ENCODE results near the gene OPA3.

The OPA3 gene

DNA sequence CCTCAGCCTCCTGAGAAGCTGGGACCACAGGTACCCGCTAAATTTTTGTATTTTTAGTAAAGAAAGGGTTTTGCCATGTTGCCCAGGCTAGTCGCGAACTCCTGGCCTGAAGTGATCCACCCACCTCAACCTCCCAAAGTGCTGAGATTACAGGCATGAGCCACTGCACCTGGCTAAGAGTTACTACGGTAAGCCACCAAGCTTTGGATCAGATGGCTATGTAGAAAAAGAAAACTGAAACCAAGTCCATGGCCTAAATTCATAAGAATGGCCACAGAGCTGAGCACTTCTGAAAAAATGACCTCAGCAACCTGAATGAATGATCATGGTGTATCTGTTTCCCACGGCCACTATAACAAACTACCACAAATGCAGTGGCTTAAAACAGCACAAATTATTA is 9.4 kb downstream of the OPA3 start:
- Histone ChIP-seq H3K27me3 (ENCODE audit: control insufficient read depth, insufficient read depth, low read length) (no peaks in the 10 kb centered on the region), H3K36me3 (ENCODE audit: control insufficient read depth, insufficient read depth, low read length) (no peaks in the 10 kb centered on the region), H3K9me3 (ENCODE audit: control insufficient read depth, low read length) (no peaks in the 10 kb centered on the region), H3K4me1 (ENCODE audit: control insufficient read depth, insufficient read depth, low read length) (peaks cover 29% of the 10 kb centered on the region), H3K9ac (ENCODE audit: low read length) (no peak overlapping the region), H3K4me3 (ENCODE audit: low read length) (no peak overlapping the region)

GRCh38 chr19:45574526-45574925 is 10.1 kb downstream of the OPA3 start:
- no peaks in the 10 kb centered on the region for H3K9me3 ChIP-seq (ENCODE audit: control insufficient read depth, low read length)
- H3K36me3 ChIP-seq (ENCODE audit: control insufficient read depth, insufficient read depth, low read length), result no peaks in the 10 kb centered on the region
- no peak overlapping the region for H3K9ac ChIP-seq (ENCODE audit: low read length)
- peaks cover 35% of the 10 kb centered on the region for H3K4me1 ChIP-seq (ENCODE audit: control insufficient read depth, insufficient read depth, low read length)
- no peak overlapping the region for H3K4me3 ChIP-seq (ENCODE audit: low read length)
- no peaks in the 10 kb centered on the region for H3K27me3 ChIP-seq (ENCODE audit: control insufficient read depth, insufficient read depth, low read length)

DNA sequence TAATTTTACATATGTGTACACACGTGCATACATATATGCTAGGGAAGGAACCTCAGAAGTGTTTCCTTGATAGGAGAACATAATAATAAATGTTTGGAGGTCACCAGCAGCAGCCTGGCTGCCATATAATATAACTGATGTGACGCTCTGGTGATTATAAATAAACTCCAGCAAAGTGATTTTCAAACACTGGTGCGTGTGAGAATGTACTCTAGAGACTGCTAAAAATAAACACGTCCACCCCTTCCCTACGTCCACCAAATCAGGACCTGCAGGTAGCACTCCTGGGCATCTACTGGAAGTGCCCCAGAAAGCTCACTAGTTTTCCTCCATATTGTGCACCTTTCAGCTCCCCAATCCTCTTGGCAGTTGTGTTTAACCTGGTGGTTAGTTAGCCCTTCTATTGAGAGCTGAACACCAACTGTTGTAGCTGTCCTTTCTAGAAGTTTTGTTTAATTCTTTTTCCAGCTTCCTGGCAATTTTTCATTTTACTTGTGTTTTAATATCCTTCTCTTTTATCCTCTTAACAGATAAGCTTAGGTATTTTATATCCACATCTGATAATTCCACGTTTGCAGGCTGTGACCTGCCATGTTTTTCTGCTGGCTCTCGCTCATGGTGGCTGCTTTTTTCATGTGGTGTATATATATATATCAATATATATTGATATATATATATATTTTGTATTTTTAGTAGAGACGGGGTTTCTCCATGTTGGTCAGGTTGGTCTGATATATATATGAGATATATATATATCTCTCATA is 13.0 kb downstream of the OPA3 start:
- Histone ChIP-seq H3K9ac (ENCODE audit: low read length) (no peak overlapping the region), H3K4me3 (ENCODE audit: low read length) (no peak overlapping the region), H3K36me3 (ENCODE audit: control insufficient read depth, insufficient read depth, low read length) (no peaks in the 10 kb centered on the region), H3K9me3 (ENCODE audit: control insufficient read depth, low read length) (no peaks in the 10 kb centered on the region), H3K27me3 (ENCODE audit: control insufficient read depth, insufficient read depth, low read length) (no peaks in the 10 kb centered on the region), H3K4me1 (ENCODE audit: control insufficient read depth, insufficient read depth, low read length) (peaks cover 31% of the 10 kb centered on the region)

- Histone ChIP-seq H3K9ac (ENCODE audit: low read length) (peak overlapping the region; percentile 20), H3K4me1 (ENCODE audit: control insufficient read depth, insufficient read depth, low read length) (peaks cover 26% of the 10 kb centered on the region), H3K27me3 (ENCODE audit: control insufficient read depth, insufficient read depth, low read length) (no peaks in the 10 kb centered on the region), H3K9me3 (ENCODE audit: control insufficient read depth, low read length) (no peaks in the 10 kb centered on the region), H3K36me3 (ENCODE audit: control insufficient read depth, insufficient read depth, low read length) (no peaks in the 10 kb centered on the region), H3K4me3 (ENCODE audit: low read length) (no peak overlapping the region)
Observed at GRCh38 chr19:45569619-45570421, 14.8 kb downstream of the OPA3 start.

GRCh38 chr19:45568732-45569131 is 15.9 kb downstream of the OPA3 start:
- H3K36me3 ChIP-seq (ENCODE audit: control insufficient read depth, insufficient read depth, low read length), result no peaks in the 10 kb centered on the region
- H3K4me1 ChIP-seq (ENCODE audit: control insufficient read depth, insufficient read depth, low read length), result peaks cover 22% of the 10 kb centered on the region
- no peaks in the 10 kb centered on the region for H3K27me3 ChIP-seq (ENCODE audit: control insufficient read depth, insufficient read depth, low read length)
- H3K9me3 ChIP-seq (ENCODE audit: control insufficient read depth, low read length), result no peaks in the 10 kb centered on the region
- H3K9ac ChIP-seq (ENCODE audit: low read length), result peak overlapping the region; percentile 36
- H3K4me3 ChIP-seq (ENCODE audit: low read length), result no peak overlapping the region

- peaks cover 26% of the 10 kb centered on the region for H3K4me1 ChIP-seq (ENCODE audit: control insufficient read depth, insufficient read depth, low read length)
- no peaks in the 10 kb centered on the region for H3K9me3 ChIP-seq (ENCODE audit: control insufficient read depth, low read length)
- H3K27me3 ChIP-seq (ENCODE audit: control insufficient read depth, insufficient read depth, low read length), result no peaks in the 10 kb centered on the region
- no peak overlapping the region for H3K4me3 ChIP-seq (ENCODE audit: low read length)
- H3K9ac ChIP-seq (ENCODE audit: low read length), result no peak overlapping the region
- H3K36me3 ChIP-seq (ENCODE audit: control insufficient read depth, insufficient read depth, low read length), result no peaks in the 10 kb centered on the region
Observed at GRCh38 chr19:45567609-45568008, 17.0 kb downstream of the OPA3 start.

- Histone ChIP-seq H3K4me3 (ENCODE audit: low read length) (no peak overlapping the region), H3K4me1 (ENCODE audit: control insufficient read depth, insufficient read depth, low read length) (peaks cover 21% of the 10 kb centered on the region), H3K9me3 (ENCODE audit: control insufficient read depth, low read length) (no peaks in the 10 kb centered on the region), H3K9ac (ENCODE audit: low read length) (no peak overlapping the region), H3K27me3 (ENCODE audit: control insufficient read depth, insufficient read depth, low read length) (no peaks in the 10 kb centered on the region), H3K36me3 (ENCODE audit: control insufficient read depth, insufficient read depth, low read length) (no peaks in the 10 kb centered on the region)
Observed at GRCh38 chr19:45564131-45564780, 20.3 kb downstream of the OPA3 start.

DNA sequence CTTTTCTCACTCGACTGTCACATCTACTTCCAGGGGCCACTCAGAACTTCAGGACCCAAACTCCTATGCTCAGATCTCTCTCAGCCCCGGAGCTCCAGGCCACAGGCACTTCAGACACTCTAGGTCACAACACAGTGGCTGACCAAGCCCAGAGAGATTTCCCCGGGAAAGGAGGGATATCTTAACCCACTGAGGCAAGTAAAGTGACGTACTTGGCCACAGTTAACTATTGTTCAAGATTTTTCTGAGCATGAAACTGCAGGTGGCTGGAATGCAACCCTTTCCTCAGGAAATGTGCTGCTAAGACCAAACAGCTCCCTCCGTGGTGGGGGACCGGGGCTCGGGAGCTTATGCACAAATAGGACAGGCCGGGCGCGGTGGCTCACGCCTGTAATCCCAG is 23.9 kb downstream of the OPA3 start:
- no peaks in the 10 kb centered on the region for H3K9me3 ChIP-seq (ENCODE audit: control insufficient read depth, low read length)
- no peaks in the 10 kb centered on the region for H3K27me3 ChIP-seq (ENCODE audit: control insufficient read depth, insufficient read depth, low read length)
- no peaks in the 10 kb centered on the region for H3K36me3 ChIP-seq (ENCODE audit: control insufficient read depth, insufficient read depth, low read length)
- no peak overlapping the region for H3K4me3 ChIP-seq (ENCODE audit: low read length)
- H3K9ac ChIP-seq (ENCODE audit: low read length), result no peak overlapping the region
- peaks cover 11% of the 10 kb centered on the region for H3K4me1 ChIP-seq (ENCODE audit: control insufficient read depth, insufficient read depth, low read length)

DNA sequence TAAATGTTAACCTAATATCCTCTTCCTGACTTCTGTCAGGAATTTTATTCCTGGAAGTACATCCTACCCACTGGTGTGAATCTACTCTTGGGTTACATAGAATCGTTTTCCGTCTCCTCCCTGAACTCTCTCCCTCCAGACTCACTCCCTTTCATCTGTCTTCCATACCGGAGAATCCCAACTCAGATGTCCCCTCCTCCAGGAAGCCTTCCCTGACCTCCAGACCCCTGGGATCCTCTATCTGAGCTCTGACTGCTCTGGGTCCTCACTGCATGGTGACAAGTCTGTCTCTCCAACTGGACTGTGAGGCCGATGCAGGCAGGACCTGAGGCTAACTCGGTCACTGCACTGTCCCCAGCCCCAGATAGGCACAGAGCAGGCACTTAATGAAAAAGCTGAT is 24.6 kb downstream of the OPA3 start:
- Histone ChIP-seq H3K9ac (ENCODE audit: low read length) (no peak overlapping the region), H3K27me3 (ENCODE audit: control insufficient read depth, insufficient read depth, low read length) (no peaks in the 10 kb centered on the region), H3K9me3 (ENCODE audit: control insufficient read depth, low read length) (no peaks in the 10 kb centered on the region), H3K4me3 (ENCODE audit: low read length) (no peak overlapping the region), H3K36me3 (ENCODE audit: control insufficient read depth, insufficient read depth, low read length) (no peaks in the 10 kb centered on the region), H3K4me1 (ENCODE audit: control insufficient read depth, insufficient read depth, low read length) (peaks cover 11% of the 10 kb centered on the region)

GRCh38 chr19:45558399-45558878 is 26.2 kb downstream of the OPA3 start:
- Histone ChIP-seq H3K27me3 (ENCODE audit: control insufficient read depth, insufficient read depth, low read length) (no peaks in the 10 kb centered on the region), H3K9ac (ENCODE audit: low read length) (no peak overlapping the region), H3K9me3 (ENCODE audit: control insufficient read depth, low read length) (no peaks in the 10 kb centered on the region), H3K4me3 (ENCODE audit: low read length) (no peak overlapping the region), H3K4me1 (ENCODE audit: control insufficient read depth, insufficient read depth, low read length) (peaks cover 17% of the 10 kb centered on the region), H3K36me3 (ENCODE audit: control insufficient read depth, insufficient read depth, low read length) (no peaks in the 10 kb centered on the region)

- no peak overlapping the region for H3K4me3 ChIP-seq (ENCODE audit: low read length)
- peaks cover 15% of the 10 kb centered on the region for H3K4me1 ChIP-seq (ENCODE audit: control insufficient read depth, insufficient read depth, low read length)
- no peaks in the 10 kb centered on the region for H3K36me3 ChIP-seq (ENCODE audit: control insufficient read depth, insufficient read depth, low read length)
- H3K27me3 ChIP-seq (ENCODE audit: control insufficient read depth, insufficient read depth, low read length), result no peaks in the 10 kb centered on the region
- no peaks in the 10 kb centered on the region for H3K9me3 ChIP-seq (ENCODE audit: control insufficient read depth, low read length)
- no peak overlapping the region for H3K9ac ChIP-seq (ENCODE audit: low read length)
Observed at GRCh38 chr19:45556835-45557234, 27.8 kb downstream of the OPA3 start.

DNA sequence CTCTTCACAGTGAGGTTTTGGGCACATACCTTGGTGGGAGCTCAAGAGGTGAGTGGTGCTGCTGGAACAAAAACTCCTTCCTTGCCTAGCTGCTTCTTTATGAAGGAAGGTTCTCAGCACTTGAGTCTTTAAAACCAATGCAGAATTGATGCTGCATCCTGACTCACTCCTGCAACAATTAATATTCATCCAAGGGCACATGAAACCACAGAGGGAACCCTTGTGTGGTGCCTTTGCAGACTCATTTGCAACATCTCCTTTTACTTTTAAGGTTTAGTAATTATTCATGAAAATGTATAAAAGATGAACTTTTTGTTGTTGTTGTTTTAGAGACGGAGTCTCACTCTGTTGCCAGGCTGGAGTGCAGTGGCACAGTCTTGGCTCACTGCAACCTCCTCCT is 30.1 kb downstream of the OPA3 start:
- Histone ChIP-seq H3K9ac (ENCODE audit: low read length) (no peak overlapping the region), H3K4me1 (ENCODE audit: control insufficient read depth, insufficient read depth, low read length) (peaks cover 15% of the 10 kb centered on the region), H3K27me3 (ENCODE audit: control insufficient read depth, insufficient read depth, low read length) (no peaks in the 10 kb centered on the region), H3K36me3 (ENCODE audit: control insufficient read depth, insufficient read depth, low read length) (no peaks in the 10 kb centered on the region), H3K9me3 (ENCODE audit: control insufficient read depth, low read length) (no peaks in the 10 kb centered on the region), H3K4me3 (ENCODE audit: low read length) (no peak overlapping the region)
